HL-60 (cell line): Measurements from ENCODE around the gene BIN1.

Experiments used
- GABPA ChIP-seq: IDR thresholded peaks from 2 replicates; pipeline ENCODE4 v1.6.1; 2012; ENCODE audit warnings: low read depth
- POLR2AphosphoS5 ChIP-seq: IDR thresholded peaks from 2 replicates; pipeline ENCODE4 v1.6.1; 2012; ENCODE audit warnings: low read depth
- SPI1 ChIP-seq: IDR thresholded peaks from 2 replicates; pipeline ENCODE4 v1.6.1; 2012; ENCODE audit warnings: low read depth, mild to moderate bottlenecking, borderline replicate concordance
- TF ChIP-seq, protein P1 (sequence below): IDR thresholded peaks from one replicate; pipeline ENCODE4 v1.5.1; 2011; ENCODE audit warnings: low read length, control low read depth, inconsistent platforms; ENCODE audit not compliant: insufficient read depth
- TF ChIP-seq, protein P2 (sequence below): IDR thresholded peaks from 2 replicates; pipeline ENCODE4 v1.6.1; 2012; ENCODE audit warnings: low read depth; ENCODE audit not compliant: insufficient replicate concordance

DNA sequence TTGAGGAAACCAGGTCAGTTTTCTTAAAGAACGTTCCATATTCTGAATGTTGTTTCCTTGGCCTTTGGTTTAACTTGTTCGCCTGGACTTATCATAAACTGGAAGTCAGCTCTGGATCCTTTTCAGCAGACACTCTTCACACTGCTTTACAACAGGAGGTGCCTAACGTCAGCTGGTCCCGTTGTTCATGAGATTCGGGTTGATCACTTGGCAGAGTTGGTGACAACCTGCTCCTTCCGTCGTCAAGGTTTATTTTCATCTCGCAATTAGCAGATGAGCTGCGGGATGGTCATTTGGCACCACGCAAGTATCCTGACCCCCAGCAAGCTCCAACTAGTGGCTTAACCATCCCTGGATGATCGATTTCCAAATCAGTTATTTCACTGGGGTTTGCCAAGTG lies 23.0 kb upstream of the BIN1 start:
- TF ChIP-seq, protein P1, sequence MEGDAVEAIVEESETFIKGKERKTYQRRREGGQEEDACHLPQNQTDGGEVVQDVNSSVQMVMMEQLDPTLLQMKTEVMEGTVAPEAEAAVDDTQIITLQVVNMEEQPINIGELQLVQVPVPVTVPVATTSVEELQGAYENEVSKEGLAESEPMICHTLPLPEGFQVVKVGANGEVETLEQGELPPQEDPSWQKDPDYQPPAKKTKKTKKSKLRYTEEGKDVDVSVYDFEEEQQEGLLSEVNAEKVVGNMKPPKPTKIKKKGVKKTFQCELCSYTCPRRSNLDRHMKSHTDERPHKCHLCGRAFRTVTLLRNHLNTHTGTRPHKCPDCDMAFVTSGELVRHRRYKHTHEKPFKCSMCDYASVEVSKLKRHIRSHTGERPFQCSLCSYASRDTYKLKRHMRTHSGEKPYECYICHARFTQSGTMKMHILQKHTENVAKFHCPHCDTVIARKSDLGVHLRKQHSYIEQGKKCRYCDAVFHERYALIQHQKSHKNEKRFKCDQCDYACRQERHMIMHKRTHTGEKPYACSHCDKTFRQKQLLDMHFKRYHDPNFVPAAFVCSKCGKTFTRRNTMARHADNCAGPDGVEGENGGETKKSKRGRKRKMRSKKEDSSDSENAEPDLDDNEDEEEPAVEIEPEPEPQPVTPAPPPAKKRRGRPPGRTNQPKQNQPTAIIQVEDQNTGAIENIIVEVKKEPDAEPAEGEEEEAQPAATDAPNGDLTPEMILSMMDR = no peak
- TF ChIP-seq POLR2AphosphoS5 (no peak), GABPA (no peak), SPI1 (no peak)
- TF ChIP-seq, protein P2, sequence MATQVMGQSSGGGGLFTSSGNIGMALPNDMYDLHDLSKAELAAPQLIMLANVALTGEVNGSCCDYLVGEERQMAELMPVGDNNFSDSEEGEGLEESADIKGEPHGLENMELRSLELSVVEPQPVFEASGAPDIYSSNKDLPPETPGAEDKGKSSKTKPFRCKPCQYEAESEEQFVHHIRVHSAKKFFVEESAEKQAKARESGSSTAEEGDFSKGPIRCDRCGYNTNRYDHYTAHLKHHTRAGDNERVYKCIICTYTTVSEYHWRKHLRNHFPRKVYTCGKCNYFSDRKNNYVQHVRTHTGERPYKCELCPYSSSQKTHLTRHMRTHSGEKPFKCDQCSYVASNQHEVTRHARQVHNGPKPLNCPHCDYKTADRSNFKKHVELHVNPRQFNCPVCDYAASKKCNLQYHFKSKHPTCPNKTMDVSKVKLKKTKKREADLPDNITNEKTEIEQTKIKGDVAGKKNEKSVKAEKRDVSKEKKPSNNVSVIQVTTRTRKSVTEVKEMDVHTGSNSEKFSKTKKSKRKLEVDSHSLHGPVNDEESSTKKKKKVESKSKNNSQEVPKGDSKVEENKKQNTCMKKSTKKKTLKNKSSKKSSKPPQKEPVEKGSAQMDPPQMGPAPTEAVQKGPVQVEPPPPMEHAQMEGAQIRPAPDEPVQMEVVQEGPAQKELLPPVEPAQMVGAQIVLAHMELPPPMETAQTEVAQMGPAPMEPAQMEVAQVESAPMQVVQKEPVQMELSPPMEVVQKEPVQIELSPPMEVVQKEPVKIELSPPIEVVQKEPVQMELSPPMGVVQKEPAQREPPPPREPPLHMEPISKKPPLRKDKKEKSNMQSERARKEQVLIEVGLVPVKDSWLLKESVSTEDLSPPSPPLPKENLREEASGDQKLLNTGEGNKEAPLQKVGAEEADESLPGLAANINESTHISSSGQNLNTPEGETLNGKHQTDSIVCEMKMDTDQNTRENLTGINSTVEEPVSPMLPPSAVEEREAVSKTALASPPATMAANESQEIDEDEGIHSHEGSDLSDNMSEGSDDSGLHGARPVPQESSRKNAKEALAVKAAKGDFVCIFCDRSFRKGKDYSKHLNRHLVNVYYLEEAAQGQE = no peak
